HG03378 (cell line): ENCODE results near the gene RAI1.

ENCODE experiments used
- ATAC-seq: cut with Tn5 transposase; IDR thresholded peaks from one replicate; pipeline ENCODE4 v1.9.1; 2021; ENCODE audit warnings: mild to moderate bottlenecking, moderate library complexity; ENCODE audit not compliant: unreplicated experiment

The RAI1 gene

GRCh38 chr17:17811381-17812210, 130.3 kb downstream of the RAI1 start:
- ATAC-seq: no peak

- ATAC-seq: no peak
Measured at GRCh38 chr17:17812211-17813054, 131.2 kb downstream of the RAI1 start.

DNA sequence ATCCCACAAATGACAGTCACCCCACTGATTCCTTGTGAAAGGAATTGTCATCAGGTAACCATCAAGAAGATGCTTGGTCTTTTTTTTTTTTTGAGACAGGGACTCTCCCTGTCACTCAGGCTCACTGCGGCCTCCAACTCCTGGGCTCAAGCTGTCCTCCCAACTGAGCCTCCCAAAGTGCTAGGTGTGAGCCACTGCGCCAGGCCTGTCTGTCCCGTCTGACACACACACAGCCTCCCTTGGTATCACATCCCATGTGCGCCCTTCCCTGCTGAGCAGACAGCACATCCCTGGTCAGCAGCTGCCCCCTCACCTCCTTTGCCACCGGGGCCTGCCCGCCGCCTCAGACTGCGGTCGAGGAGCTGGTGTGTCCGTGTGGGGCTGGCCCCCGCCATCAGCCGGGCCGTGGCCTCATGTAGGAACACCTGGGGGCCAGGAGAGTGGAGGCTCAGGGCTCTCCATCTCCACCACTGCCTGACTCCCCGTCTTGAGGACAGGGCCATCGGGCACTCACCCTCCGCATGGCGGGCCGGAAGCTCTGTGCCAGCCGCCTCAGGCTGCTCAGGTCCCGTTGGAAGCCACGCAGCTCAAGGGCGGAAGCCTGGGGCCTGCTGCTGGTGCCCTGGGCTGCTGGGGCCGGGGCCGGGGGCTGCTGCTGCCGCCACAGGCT, 131.9 kb downstream of the RAI1 start:
- no peak for ATAC-seq

- no peak for ATAC-seq
Measured at GRCh38 chr17:17813725-17814095, 132.5 kb downstream of the RAI1 start.

- ATAC-seq: no peak
Measured at GRCh38 chr17:17814162-17815061, 133.2 kb downstream of the RAI1 start.

DNA sequence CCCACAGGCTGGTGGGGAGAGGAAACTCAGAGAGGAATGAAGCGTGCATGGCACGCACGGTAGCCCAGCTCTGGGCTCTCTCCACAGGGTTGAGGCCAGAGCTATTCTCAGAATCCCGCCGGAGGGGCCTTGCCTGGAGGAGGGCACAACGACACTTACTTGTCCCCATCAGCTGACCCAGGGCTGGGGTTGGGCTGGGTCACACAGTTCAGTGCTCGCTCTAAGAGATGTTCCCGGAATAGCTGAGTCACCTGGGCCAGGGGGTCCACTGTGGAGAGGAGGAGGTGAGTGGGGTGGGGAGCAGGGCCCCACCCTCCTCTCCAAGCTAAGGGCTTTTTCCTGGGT, 133.8 kb downstream of the RAI1 start:
- ATAC-seq: no peak

GRCh38 chr17:17815436-17816200, 134.4 kb downstream of the RAI1 start:
- no peak for ATAC-seq

- no peak for ATAC-seq
Measured at GRCh38 chr17:17816240-17816814, 135.1 kb downstream of the RAI1 start.

GRCh38 chr17:17816831-17817551, 135.7 kb downstream of the RAI1 start:
- ATAC-seq: no peak

DNA sequence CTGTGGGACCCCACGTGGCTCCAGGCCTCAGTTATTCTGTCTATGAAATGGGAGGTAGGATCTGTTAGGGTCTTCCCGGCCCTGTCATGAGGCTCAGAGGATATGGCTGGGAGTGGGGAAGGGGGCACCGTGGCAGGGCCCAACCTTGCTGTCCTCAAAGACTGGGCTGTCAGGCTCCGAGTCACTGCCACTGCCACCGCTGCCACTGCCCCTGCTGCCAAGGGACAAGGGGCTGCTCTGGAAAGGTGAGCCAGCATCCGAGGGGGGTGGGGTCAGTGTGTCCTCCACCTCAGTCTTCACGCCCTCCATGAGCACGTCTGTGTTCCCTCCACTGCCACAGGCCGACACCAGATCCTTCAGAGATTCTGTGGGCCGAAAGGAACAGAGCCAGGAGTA, 136.3 kb downstream of the RAI1 start:
- no peak for ATAC-seq

DNA sequence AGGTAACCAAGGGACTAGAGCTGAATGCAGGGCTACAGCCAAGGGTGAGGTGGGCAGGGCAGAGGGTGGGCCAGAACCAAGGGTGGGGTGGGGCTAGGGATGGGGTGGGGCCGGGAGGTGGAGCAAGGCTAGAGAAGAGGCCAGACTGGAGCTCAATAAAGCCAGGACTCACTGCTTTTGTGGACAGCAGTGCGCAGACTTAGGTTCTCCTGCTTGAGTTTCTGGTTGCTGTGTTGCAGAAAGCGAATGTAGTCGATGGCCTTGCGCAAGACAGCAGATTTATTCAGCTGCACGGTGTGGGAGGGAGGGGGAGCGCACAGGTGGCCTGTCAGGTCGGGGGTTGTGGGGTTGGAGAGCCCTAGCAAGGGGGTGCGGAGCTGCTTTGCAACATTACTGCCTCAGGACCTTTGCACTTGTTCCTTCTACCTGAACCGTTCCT, 136.8 kb downstream of the RAI1 start:
- no peak for ATAC-seq

DNA sequence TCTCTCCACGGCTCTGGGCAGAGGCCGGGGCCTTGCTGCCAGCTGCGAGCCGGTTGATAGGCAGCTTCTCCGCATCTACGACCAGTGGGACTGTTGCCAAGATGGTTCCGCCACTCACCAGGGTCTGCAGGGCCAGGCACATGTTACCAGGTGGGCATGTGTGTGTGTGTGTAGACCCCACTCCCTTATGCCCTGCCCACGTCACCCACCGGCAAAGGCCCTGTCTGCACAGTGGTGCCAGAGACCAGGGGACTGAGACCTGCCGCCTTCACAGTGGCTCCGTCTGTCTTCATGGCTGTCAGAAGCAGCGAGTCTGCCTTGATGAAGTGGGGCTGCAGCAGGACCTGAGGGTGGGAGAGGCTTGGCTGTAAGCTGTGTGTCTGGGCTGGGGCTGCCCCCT, 137.9 kb downstream of the RAI1 start:
- ATAC-seq: no peak

DNA sequence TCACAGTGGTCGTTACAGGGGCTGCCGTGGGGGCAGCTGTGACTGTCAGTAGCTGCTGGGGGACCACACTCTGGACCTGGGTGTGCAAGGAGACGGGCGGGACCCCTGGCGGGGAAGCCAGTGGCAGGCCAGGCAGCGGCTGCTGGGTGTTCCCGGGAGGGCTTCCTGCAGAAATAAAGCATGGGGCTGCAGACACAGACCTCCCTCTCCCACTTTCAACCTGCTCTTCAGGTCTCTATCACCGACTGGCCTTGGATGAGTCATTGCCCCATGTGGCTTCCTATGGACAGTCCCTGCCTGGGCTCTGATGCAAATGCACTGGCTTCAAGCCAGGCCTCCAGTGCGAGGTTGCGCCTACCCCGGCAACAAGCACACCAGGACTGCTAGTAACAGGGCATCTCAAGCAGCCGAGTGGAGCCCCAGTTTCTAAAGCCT, 138.3 kb downstream of the RAI1 start:
- peak; percentile 52 for ATAC-seq

- no peak for ATAC-seq
Measured at GRCh38 chr17:17820046-17820445, 138.8 kb downstream of the RAI1 start.

GRCh38 chr17:17820463-17821158, 139.4 kb downstream of the RAI1 start:
- ATAC-seq: no peak

- ATAC-seq: no peak
Measured at GRCh38 chr17:17822189-17822588, 140.9 kb downstream of the RAI1 start.

- no peak for ATAC-seq
Measured at GRCh38 chr17:17822616-17823015, 141.4 kb downstream of the RAI1 start.

- ATAC-seq: no peak
Measured at GRCh38 chr17:17823433-17824118, 142.3 kb downstream of the RAI1 start.
